ENCODE results near the gene CACNA2D4. TPM values are rescaled to one million over a fixed set of nuclear protein-coding genes. Genes with fewer than 3 reads are reported as not detected.

CACNA2D4 gene
- total and polyA plus RNA-seq, 2 experiments from 2014 or later, result 0.23 TPM; not detected in 1

DNA sequence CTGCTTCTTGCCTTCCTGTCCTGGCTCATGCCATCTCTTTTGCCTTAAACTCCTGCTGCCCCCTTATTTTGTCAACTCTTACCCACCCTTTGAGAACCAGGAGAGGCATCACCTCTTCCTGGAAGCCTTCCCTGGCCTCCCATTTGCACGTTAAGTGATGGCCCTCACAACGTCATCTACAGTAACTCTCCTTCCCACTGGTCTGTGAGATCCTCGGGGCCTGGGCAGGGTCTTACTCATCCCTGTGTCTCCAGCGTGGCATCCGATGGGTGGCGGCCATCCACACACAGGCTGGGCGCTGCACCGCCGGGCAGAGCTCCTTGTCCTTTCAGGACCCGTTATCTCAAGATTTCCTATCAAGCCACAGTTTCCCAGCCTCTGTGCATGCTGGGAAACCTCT lies 16.8 kb upstream of the CACNA2D4 start:
- H3F3A ChIP-seq (ENCODE audit: insufficient read depth), result no peaks in the 10 kb centered on the region
- 78 to 82% methylated on average over 10 of the region's 10 CpGs for WGBS, 2 experiments (ENCODE audit: low coverage in 1 of 2, low lambda C conversion rate in 2 of 2, missing lambda C conversion rate in 2 of 2)
- no peaks in the 10 kb centered on the region for H3K27me3 ChIP-seq (replicated peaks; ENCODE audit: insufficient read depth)
- no peak for DNase-seq
- H3K4me3 ChIP-seq, result no peak overlapping the region
- TF ChIP-seq EZH2 (IDR thresholded peaks at IDR 0.05; ENCODE audit: insufficient read depth, poor library complexity, severe bottlenecking), result no peak
- no peak for TF ChIP-seq EZH2phosphoT487 (IDR thresholded peaks at IDR 0.05; ENCODE audit: insufficient read depth, low read depth)
- H3K27ac ChIP-seq, result no peak overlapping the region
- no peak overlapping the region for H3K4me2 ChIP-seq (ENCODE audit: unreplicated experiment)
- H3K9ac ChIP-seq, result no peak overlapping the region
- no peak overlapping the region for H2AFZ ChIP-seq
- H3K36me3 ChIP-seq (ENCODE audit: low read depth), result peaks cover 8% of the 10 kb centered on the region; the same call in 1 of the 2 replicates
- in situ Hi-C loops (cut with MboI), result loop anchor here (5.0 to 10.0 kb wide), 2 partner anchors 123 to 280 kb away; no protein-coding TSS in a partner anchor
- no peaks in the 10 kb centered on the region; the same call in 1 of the 2 replicates for H3K4me1 ChIP-seq (ENCODE audit: insufficient read depth)
- no peaks in the 10 kb centered on the region for H3K9me3 ChIP-seq (ENCODE audit: low read depth)
- no peaks in the 10 kb centered on the region for H3K9me2 ChIP-seq (ENCODE audit: insufficient read depth)
- no peaks in the 10 kb centered on the region for H3K79me2 ChIP-seq (ENCODE audit: insufficient read depth)
- no peaks in the 10 kb centered on the region for H4K20me1 ChIP-seq (ENCODE audit: insufficient read depth)

DNA sequence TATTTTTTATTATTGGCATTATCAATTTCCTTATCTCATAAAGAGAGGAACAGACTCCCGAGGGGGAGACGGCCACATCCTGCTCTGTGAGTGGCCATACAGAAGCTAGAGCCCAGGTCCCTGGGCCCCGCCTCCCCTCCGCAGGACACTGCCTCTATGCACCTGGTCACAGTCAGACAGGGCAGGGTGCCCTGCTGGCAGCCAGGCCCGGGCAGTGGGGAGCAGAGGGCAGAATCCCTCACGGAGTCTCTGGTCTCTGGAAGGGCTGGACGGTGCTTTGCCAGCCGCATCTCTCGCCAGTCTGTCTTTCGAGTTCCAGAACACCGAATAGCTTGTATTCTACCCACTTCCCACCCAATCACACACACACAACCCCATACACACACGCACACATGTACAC lies 16.4 kb upstream of the CACNA2D4 start:
- no peaks in the 10 kb centered on the region for H3F3A ChIP-seq (ENCODE audit: insufficient read depth)
- DNase-seq, result no peak
- no peak overlapping the region for H2AFZ ChIP-seq
- H3K79me2 ChIP-seq (ENCODE audit: insufficient read depth), result no peaks in the 10 kb centered on the region
- no peaks in the 10 kb centered on the region for H3K9me3 ChIP-seq (ENCODE audit: low read depth)
- no peaks in the 10 kb centered on the region for H4K20me1 ChIP-seq (ENCODE audit: insufficient read depth)
- no peaks in the 10 kb centered on the region for H3K27me3 ChIP-seq (replicated peaks; ENCODE audit: insufficient read depth)
- no peak overlapping the region for H3K9ac ChIP-seq
- no peak for TF ChIP-seq EZH2 (IDR thresholded peaks at IDR 0.05; ENCODE audit: insufficient read depth, poor library complexity, severe bottlenecking)
- no peak for TF ChIP-seq EZH2phosphoT487 (IDR thresholded peaks at IDR 0.05; ENCODE audit: insufficient read depth, low read depth)
- no peak overlapping the region for H3K4me2 ChIP-seq (ENCODE audit: unreplicated experiment)
- no peak overlapping the region for H3K27ac ChIP-seq
- H3K4me3 ChIP-seq, result no peak overlapping the region
- H3K9me2 ChIP-seq (ENCODE audit: insufficient read depth), result no peaks in the 10 kb centered on the region
- H3K36me3 ChIP-seq (ENCODE audit: low read depth), result peaks cover 8% of the 10 kb centered on the region; the same call in 1 of the 2 replicates
- in situ Hi-C loops (cut with MboI), result loop anchor here (5.0 to 10.0 kb wide), 2 partner anchors 123 to 280 kb away; no protein-coding TSS in a partner anchor
- H3K4me1 ChIP-seq (ENCODE audit: insufficient read depth), result no peaks in the 10 kb centered on the region; the same call in 1 of the 2 replicates
- WGBS, 2 experiments (ENCODE audit: low coverage in 1 of 2, low lambda C conversion rate in 2 of 2, missing lambda C conversion rate in 2 of 2), result 67 to 71% methylated on average over 12 of the region's 12 CpGs

GRCh38 chr12:1934068-1934467 lies 15.6 kb upstream of the CACNA2D4 start:
- Histone ChIP-seq H3K9me3 (ENCODE audit: low read depth) (no peaks in the 10 kb centered on the region), H3K4me1 (ENCODE audit: insufficient read depth) (no peaks in the 10 kb centered on the region; the same call in 1 of the 2 replicates), H3K9ac (no peak overlapping the region), H4K20me1 (ENCODE audit: insufficient read depth) (no peaks in the 10 kb centered on the region), H3K79me2 (ENCODE audit: insufficient read depth) (no peaks in the 10 kb centered on the region), H3K4me3 (no peak overlapping the region), H3K27me3 (replicated peaks; ENCODE audit: insufficient read depth) (peaks cover 5% of the 10 kb centered on the region), H3K36me3 (ENCODE audit: low read depth) (peaks cover 8% of the 10 kb centered on the region; the same call in 1 of the 2 replicates), H2AFZ (no peak overlapping the region), H3K9me2 (ENCODE audit: insufficient read depth) (no peaks in the 10 kb centered on the region), H3F3A (ENCODE audit: insufficient read depth) (no peaks in the 10 kb centered on the region), H3K27ac (no peak overlapping the region), H3K4me2 (ENCODE audit: unreplicated experiment) (no peak overlapping the region)
- DNase-seq, result no peak
- 80 to 81% methylated on average over 5 of the region's 5 CpGs for WGBS, 2 experiments (ENCODE audit: low coverage in 1 of 2, low lambda C conversion rate in 2 of 2, missing lambda C conversion rate in 2 of 2)
- in situ Hi-C loops (cut with MboI), result loop anchor here (10.0 kb wide), 1 partner anchor 279 kb away; no protein-coding TSS in a partner anchor
- TF ChIP-seq EZH2 (IDR thresholded peaks at IDR 0.05; ENCODE audit: insufficient read depth, poor library complexity, severe bottlenecking), result no peak
- TF ChIP-seq EZH2phosphoT487 (IDR thresholded peaks at IDR 0.05; ENCODE audit: insufficient read depth, low read depth), result no peak

DNA sequence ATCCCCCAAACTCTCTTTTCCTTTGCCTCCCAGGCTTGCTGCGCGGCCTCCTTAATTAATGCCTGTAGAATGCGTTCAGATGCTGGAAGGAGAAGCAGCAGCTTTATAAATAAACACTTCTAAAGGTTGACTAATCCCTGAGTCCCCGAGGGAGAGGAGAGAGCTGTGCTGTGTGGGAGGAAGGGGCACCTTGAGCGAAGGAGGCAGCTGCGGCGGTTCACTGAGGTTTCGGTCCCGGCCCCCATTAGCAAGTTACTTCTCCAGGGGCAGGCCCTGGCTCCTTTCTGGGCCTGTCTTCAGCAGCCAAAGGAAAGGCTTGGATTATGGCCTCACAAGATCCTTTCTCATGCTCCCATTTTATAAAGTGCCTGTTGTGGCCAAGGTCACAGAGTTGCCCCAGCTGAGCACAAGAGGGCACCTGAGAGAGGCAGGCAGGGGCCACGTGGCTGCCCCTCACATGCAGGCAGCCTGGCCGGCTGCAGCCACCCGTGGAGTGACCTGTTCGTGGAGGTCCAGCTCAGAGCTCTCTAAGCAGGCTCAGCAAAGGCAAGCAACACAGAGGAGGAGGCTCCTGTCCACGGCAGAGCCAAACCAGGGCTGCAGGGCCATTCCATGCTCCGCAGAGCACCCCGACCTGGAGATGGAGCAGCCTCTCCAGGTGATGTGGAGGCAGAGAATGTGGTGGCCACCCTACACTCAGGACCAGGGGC lies 15.0 kb upstream of the CACNA2D4 start:
- H3K9ac ChIP-seq, result no peak overlapping the region
- H3F3A ChIP-seq (ENCODE audit: insufficient read depth), result no peaks in the 10 kb centered on the region
- H3K9me2 ChIP-seq (ENCODE audit: insufficient read depth), result no peaks in the 10 kb centered on the region
- H3K4me3 ChIP-seq, result no peak overlapping the region
- DNase-seq, result peak; percentile 18
- peaks cover 5% of the 10 kb centered on the region; the same call in 1 of the 2 replicates for H3K36me3 ChIP-seq (ENCODE audit: low read depth)
- peaks cover 10% of the 10 kb centered on the region for H3K27me3 ChIP-seq (replicated peaks; ENCODE audit: insufficient read depth)
- no peaks in the 10 kb centered on the region; the same call in 1 of the 2 replicates for H3K4me1 ChIP-seq (ENCODE audit: insufficient read depth)
- no peaks in the 10 kb centered on the region for H4K20me1 ChIP-seq (ENCODE audit: insufficient read depth)
- no peaks in the 10 kb centered on the region for H3K79me2 ChIP-seq (ENCODE audit: insufficient read depth)
- 75 to 77% methylated on average over 16 of the region's 16 CpGs for WGBS, 2 experiments (ENCODE audit: low coverage in 1 of 2, low lambda C conversion rate in 2 of 2, missing lambda C conversion rate in 2 of 2)
- no peak overlapping the region for H3K27ac ChIP-seq
- in situ Hi-C loops (cut with MboI), result loop anchor here (10.0 kb wide), 1 partner anchor 279 kb away; no protein-coding TSS in a partner anchor
- H3K9me3 ChIP-seq (ENCODE audit: low read depth), result no peaks in the 10 kb centered on the region
- no peak for TF ChIP-seq EZH2 (IDR thresholded peaks at IDR 0.05; ENCODE audit: insufficient read depth, poor library complexity, severe bottlenecking)
- TF ChIP-seq EZH2phosphoT487 (IDR thresholded peaks at IDR 0.05; ENCODE audit: insufficient read depth, low read depth), result no peak
- H3K4me2 ChIP-seq (ENCODE audit: unreplicated experiment), result no peak overlapping the region
- H2AFZ ChIP-seq, result no peak overlapping the region
